ENCODE data around the gene TPRN.

Gene TPRN

GRCh38 chr9:137224830-137225694 lies 24.5 kb upstream of the TPRN start, which contains the start of gene CYSRT1:
TSS of gene CYSRT1 (plus strand) at chr9:137225174. CDS start at chr9:137225622, 448 bp downstream.
- no peak for DNase-seq (ENCODE audit: low read depth)

- peak; percentile 97 for DNase-seq (ENCODE audit: low read depth)
These were observed 22.8 kb upstream of the TPRN start for GRCh38 chr9:137223078-137223970.

DNA sequence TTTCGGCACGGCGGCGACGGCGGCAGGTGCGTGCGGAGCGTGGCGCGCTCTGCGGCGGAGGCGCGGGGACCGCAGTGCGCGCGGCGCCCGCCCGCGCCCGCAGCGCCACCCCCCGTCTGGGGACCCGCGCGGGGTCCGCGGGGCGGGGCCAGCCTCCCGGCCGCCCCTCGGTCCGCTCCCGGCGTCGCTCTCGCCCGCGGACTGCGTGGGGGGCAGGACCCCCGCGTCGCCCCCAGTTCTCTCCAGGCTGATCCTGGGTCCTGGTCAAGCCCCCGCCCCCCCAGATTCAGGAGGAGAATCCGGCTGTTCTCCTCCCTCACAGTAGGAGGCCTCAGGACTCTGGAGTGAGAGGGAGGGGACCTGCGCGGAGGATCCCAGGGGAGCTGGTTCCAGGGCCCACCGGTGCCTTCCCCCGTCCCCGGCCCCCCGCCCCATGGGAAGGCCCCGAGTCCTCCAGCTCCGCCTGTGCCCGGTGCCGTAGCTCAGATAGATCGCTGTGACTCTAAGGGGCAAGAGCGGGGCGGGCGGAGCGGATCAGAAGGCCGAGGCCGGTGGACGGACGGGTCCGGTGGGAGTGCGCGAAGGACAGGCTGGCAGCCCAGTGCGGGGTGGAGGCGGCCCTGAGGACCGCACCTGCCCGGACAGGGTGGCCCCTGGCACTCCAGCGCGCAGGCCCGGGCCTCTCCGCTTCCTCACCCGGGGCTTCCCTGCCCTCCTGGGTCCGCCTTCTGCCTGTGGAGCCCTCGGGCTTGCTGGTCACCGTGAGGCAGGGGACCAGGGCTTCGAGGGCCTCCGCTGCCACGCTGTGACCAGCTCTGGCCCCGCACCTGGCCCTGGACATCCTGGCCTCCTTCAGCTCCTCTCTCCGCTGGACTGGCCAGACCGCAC lies 21.9 kb upstream of the TPRN start, which contains the start of gene RNF208:
Gene RNF208 (minus strand): TSS at position 51 of the 888 bp plus-strand sequence. CDS start 1,028 bp downstream, outside the sequence.
- no peak for DNase-seq (ENCODE audit: low read depth)

DNA sequence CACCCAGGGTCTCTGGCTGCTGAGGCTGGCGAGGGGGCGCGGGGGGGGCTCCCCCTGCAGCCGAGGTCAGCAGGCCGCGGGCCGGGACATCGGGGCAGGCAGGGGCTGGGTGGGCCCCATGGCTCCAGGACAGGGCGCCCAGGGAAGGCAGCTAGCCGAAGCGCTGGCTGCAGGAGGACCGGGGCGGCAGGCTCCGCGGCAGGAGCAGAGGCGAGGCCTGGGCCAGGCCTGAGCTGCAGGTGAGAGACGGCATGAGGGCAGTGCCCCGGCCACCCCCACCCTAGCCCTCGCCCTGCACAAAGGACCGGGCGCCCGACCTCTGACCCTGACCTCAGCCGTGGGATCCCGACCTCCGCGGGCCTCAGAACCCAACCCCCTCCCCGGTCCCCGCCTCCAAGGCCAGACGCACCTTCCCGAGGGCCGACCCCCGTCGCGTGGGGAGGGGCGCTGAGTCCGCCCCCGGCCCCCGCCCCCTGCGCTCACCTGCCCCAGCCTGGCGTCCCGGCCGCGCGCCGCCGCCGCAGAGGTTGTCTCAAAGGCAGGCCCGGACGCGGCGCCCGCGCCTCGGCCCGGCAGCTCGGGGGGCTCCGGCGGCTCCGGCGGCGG lies 21.1 kb upstream of the TPRN start:
- no peak for DNase-seq (ENCODE audit: low read depth)

DNA sequence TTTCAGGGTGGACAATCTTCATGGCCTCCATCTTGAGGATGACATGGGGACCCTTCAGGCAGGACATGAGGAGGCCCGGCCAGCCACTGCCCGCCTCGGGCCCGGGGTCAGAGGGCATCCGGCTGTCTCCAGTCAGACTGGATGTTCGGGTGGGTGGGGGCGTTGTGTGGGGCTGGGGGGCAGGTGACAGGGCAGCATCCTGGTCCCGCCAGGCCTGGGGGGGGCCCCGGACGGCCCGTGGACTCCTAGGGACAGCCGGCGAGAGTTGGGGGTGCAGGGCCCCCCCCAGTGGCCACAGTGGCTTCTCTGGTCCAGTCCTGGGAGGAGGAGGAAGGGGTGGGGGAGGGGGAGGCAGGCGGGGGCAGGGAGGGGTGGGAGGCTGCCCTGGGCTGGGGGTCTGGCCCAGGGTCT lies 20.6 kb upstream of the TPRN start:
- no peak for DNase-seq (ENCODE audit: low read depth)

GRCh38 chr9:137220317-137221094 lies 20.0 kb upstream of the TPRN start:
- DNase-seq (ENCODE audit: low read depth): no peak

- DNase-seq (ENCODE audit: low read depth): no peak
These were observed 19.3 kb upstream of the TPRN start for GRCh38 chr9:137219757-137220316.

- no peak for DNase-seq (ENCODE audit: low read depth)
These were observed 18.3 kb upstream of the TPRN start for GRCh38 chr9:137218754-137219271.

- no peak for DNase-seq (ENCODE audit: low read depth)
These were observed 17.7 kb upstream of the TPRN start for GRCh38 chr9:137218212-137218753.

- DNase-seq (ENCODE audit: low read depth): no peak
These were observed 17.0 kb upstream of the TPRN start for GRCh38 chr9:137217276-137218211.

- DNase-seq (ENCODE audit: low read depth): no peak
These were observed 15.8 kb upstream of the TPRN start for GRCh38 chr9:137216188-137216965.

DNA sequence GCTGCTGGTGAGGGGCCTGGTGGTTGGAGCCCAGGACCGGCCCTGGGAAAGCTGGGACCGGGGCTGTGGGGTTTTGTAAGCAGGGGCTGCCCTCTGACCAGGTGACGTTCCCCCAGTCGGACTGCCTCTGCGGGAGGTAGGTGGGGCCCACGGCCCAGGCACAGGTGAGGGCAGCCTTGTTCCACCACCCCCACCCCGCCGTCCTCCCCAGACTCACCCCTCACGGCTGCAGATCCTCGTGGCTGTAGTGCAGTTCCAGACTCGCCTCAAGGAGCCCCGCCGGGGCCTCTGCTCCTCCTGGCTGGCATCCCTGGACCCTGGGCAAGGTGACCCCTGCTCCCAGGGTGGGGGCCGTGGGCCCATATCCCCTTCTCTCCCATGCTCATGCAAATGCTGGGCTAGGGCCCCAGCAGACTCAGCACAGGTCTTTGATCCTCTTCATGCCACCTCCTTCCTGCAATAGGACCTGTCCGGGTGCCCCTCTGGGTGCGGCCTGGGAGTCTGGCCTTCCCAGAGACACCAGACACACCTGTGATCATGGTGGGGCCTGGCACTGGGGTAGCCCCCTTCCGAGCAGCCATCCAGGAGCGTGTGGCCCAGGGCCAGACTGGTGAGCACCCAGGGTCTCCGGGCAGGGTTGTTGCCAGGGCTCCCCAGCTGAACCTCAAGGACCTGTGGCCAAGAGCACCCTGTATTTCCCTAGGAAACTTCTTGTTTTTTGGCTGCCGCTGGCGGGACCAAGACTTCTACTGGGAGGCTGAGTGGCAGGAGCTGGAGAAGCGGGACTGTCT lies 14.8 kb upstream of the TPRN start:
- DNase-seq (ENCODE audit: low read depth): no peak

DNA sequence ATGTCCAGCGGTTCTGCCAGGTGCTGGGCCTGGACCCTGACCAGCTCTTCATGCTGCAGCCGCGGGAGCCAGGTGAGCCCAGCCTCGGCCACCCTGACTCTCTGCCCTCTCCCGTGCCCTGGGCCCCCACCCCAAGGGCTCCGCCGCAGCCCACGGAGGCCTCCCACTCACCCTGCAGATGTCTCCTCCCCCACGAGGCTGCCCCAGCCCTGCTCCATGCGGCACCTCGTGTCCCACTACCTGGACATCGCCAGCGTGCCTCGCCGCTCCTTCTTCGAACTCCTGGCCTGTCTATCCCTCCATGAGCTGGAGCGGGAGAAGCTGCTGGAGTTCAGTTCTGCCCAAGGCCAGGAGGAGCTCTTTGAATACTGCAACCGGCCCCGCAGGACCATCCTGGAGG lies 14.1 kb upstream of the TPRN start:
- no peak for DNase-seq (ENCODE audit: low read depth)

DNA sequence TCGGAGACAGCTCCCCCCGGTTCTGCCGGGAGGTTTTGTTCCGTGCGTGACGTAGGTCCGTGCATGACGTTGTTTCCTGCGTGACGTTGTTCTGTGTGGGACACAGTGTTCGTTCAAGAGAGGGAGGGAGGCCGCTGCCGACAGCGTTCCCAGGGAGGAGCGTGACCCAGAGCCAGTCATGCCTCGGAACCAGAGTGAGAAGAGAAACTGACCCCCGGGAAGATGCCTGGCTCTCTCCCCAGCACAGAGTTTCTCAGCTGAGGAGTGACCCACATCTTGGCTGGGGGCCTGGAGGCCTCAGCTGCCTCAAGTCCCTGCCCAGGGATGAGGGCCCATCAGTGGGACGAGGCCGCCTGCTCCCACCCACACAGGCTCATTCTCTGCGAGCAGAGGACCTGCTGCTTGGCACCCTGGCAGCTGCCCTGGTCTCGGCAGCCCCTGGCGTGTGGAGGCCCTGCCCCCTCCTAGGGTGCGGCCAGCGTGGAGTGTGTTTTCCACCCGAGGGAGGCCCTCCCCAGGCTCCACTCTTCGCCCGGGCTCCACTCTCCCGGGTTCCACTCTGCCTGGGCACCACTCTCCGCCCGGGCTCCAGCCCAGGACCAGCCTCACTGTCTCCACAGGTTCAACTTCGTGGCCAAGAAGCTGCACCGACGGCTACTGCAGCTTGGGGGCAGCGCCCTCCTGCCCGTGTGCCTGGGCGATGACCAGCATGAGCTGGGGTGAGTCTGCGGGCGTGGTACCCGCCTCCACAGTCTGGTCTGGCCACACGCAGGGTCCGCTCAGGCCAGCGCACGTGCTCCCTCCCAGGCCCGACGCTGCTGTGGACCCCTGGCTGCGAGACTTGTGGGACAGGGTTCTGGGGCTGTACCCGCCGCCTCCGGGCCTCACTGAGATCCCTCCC lies 12.9 kb upstream of the TPRN start:
- DNase-seq (ENCODE audit: low read depth): no peak

GRCh38 chr9:137212520-137212919 lies 12.0 kb upstream of the TPRN start:
- no peak for DNase-seq (ENCODE audit: low read depth)

DNA sequence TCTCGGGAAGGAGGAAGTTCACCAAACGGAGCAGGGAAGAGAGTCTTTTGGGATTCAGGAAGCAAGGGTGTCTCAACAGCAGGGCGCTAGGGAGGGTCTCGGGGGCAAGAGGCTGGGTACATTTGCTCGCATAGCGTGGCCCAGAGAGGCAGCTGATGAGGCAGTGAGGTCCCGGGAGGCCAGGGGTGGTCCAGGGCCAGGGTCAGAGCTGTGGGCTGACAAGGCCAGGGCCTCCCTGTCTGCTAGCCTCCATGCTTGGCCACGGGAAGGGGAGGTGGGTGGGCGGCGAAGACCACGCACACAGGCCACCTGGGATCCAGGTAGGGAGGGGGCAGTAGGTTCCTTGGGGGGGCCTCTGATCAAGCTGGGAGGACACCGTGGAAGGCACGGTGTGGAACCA lies 11.0 kb upstream of the TPRN start:
- DNase-seq (ENCODE audit: low read depth): no peak
